Parathyroid adenoma (tissue), 2 donors: ENCODE data around the gene PKDCC.

Experiments used
- H2AFZ ChIP-seq: fragments of 300-600 bp; sonication (generic); one replicate; pipeline ENCODE4 v1.7.0; 2017; ENCODE audit warnings: antibody characterized with exemption, mild to moderate bottlenecking
- H3K27ac ChIP-seq: fragments of 300-600 bp; sonication (generic); one replicate; pipeline ENCODE4 v1.7.0; 2017
- H3K27me3 ChIP-seq: fragments of 300-600 bp; sonication (generic); one replicate; pipeline ENCODE4 v1.7.0; 2017; ENCODE audit warnings: low read length; ENCODE audit not compliant: control insufficient read depth, insufficient read depth
- H3K36me3 ChIP-seq: fragments of 300-600 bp; sonication (generic); one replicate; pipeline ENCODE4 v1.7.0; 2017; ENCODE audit warnings: low read length; ENCODE audit not compliant: control insufficient read depth, insufficient read depth
- H3K4me1 ChIP-seq: fragments of 300-600 bp; sonication (generic); one replicate; pipeline ENCODE4 v1.7.0; 2017; ENCODE audit warnings: control low read depth
- H3K4me2 ChIP-seq: fragments of 300-600 bp; sonication (generic); one replicate; pipeline ENCODE4 v1.7.0; 2017; ENCODE audit warnings: low read length
- H3K4me3 ChIP-seq: fragments of 300-600 bp; sonication (generic); one replicate; pipeline ENCODE4 v1.7.0; 2017; ENCODE audit warnings: low read depth, low read length
- H3K79me2 ChIP-seq: fragments of 300-600 bp; sonication (generic); one replicate; pipeline ENCODE4 v1.7.0; 2017; ENCODE audit warnings: control low read depth
- H3K9ac ChIP-seq: fragments of 300-600 bp; sonication (generic); one replicate; pipeline ENCODE4 v1.7.0; 2017; ENCODE audit warnings: mild to moderate bottlenecking
- H3K9me3 ChIP-seq: fragments of 300-600 bp; sonication (generic); one replicate; pipeline ENCODE4 v1.7.0; 2017; ENCODE audit warnings: low read length; ENCODE audit not compliant: control insufficient read depth
- CTCF ChIP-seq: fragments of 300-600 bp; sonication (generic); IDR thresholded peaks from one replicate; pipeline ENCODE4 v1.7.0; 2017; ENCODE audit warnings: antibody characterized with exemption, mild to moderate bottlenecking
- donor health status: primary hyperparathyroidism.

The PKDCC gene

DNA sequence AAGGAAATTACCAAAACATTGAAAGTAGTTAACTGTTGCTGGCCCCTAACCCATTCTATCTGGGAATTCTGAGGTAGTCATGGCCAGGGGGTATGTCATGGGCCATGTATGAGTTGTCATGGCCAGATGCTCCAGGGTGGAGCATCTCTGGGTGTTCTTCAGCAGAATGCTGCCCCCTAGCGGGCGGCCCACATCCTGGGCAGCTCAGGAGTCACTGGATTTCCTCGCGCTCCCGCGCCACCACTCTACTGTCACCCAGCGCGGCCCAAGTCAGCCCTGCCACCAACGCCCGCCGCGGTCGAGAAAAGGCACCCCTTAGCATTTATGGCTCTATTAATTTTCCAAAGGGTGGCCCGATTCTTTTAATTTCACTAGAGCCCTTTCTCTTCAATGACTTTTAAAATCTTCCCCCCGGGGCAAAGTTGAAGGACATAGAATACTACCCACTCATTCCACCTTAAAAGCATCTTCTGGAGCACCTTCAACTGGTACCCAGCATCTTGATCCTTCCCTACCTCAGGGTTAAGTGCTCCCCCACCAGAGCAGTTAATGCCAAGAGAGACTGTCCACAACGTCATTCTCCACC, 41.6 kb downstream of the PKDCC start:
- no peaks in the 10 kb centered on the region for H3K27me3 ChIP-seq
- H3K4me1 ChIP-seq, result no peaks in the 10 kb centered on the region

GRCh38 chr2:42090216-42090615, 42.4 kb downstream of the PKDCC start:
- H3K79me2 ChIP-seq, result no peaks in the 10 kb centered on the region
- H3K27ac ChIP-seq, result no peak overlapping the region
- TF ChIP-seq CTCF, result no peak
- no peak overlapping the region for H2AFZ ChIP-seq
- no peak overlapping the region for H3K9ac ChIP-seq
- no peaks in the 10 kb centered on the region for H3K9me3 ChIP-seq
- no peaks in the 10 kb centered on the region for H3K4me1 ChIP-seq
- H3K4me2 ChIP-seq, result no peak overlapping the region
- H3K36me3 ChIP-seq, result no peaks in the 10 kb centered on the region
- H3K4me3 ChIP-seq, result no peak overlapping the region
- no peaks in the 10 kb centered on the region for H3K27me3 ChIP-seq

More for the DNA sequence above, 41.6 kb downstream of the PKDCC start:
- Histone ChIP-seq H3K9me3 (no peaks in the 10 kb centered on the region), H3K4me2 (no peak overlapping the region), H3K36me3 (no peaks in the 10 kb centered on the region), H2AFZ (no peak overlapping the region), H3K4me3 (no peak overlapping the region), H3K9ac (no peak overlapping the region), H3K27ac (no peak overlapping the region), H3K79me2 (no peaks in the 10 kb centered on the region)
- TF ChIP-seq CTCF, result peak; percentile 74

DNA sequence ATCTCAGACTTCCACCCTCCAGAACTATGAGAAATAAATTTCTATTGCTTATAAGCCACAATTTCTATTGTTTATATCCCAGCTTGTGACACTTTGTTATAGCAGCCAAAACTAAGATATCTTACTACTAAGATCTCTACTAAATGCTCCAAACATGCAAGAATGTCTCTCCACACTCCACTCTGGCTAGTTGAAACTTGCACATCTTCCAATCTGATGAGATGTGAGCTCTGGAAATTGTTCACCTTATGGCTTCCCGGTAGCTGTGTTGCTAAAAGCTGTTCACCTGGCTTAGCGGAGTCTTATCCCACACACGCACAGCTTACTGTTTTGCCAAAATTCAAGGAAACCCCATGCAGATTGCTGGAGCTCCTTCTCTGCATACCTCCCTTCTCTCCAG, 43.9 kb downstream of the PKDCC start:
- no peaks in the 10 kb centered on the region for H3K4me1 ChIP-seq
- no peak overlapping the region for H3K9ac ChIP-seq
- H3K27ac ChIP-seq, result no peak overlapping the region

DNA sequence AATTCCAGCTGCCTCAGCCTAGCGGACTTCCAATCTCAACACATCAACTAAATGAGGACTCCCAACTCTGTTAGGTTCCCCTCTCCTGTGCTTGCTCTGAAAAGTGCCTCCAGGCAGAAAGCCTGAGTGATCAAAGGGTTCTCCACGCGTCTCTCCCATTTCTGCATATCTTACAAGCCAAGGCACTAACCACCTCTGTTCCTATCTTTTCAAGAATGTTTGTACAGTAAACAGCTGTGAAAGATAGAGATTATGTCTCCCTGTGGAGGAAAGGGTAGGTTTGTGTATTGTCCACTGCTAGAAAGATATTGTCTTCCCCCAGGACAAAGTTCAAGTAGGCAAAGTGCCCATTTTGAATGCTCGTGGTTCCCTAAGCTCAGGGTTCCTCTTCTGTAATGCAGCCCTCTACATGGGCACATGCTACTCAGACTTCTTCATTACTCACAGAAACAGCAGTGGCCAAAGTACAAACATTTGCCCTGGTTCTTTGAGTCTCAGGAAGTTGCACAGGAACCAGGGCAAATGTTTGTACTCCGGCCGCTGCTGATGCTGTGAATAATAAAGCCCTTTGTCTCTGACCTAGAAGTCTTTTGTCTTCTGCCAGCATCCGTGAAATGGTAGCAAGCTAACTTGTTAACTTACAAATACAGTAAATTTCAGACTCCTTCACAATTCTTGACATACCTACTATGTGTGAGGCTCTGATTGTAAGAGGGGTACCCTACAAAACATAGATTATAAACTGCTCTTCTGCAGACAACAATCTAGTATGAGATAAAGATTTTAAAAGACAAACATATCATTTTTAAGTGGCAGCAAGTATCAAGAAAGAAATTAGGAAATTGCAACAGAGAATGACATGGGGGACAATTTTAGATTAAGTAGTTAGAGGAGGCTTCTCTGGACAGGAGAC, 44.5 kb downstream of the PKDCC start:
- Histone ChIP-seq H3K4me3 (no peak overlapping the region), H3K9ac (no peak overlapping the region), H3K4me2 (no peak overlapping the region), H3K27ac (no peak overlapping the region), H3K36me3 (no peaks in the 10 kb centered on the region), H3K9me3 (no peaks in the 10 kb centered on the region), H3K27me3 (no peaks in the 10 kb centered on the region), H3K4me1 (no peaks in the 10 kb centered on the region), H2AFZ (peak overlapping the region; percentile 10), H3K79me2 (no peaks in the 10 kb centered on the region)
- TF ChIP-seq CTCF, result no peak

More for the DNA sequence above, 43.9 kb downstream of the PKDCC start:
- H3K36me3 ChIP-seq, result no peaks in the 10 kb centered on the region
- H3K9me3 ChIP-seq, result no peaks in the 10 kb centered on the region
- H3K27me3 ChIP-seq, result no peaks in the 10 kb centered on the region
- no peak for TF ChIP-seq CTCF
- no peak overlapping the region for H3K4me2 ChIP-seq
- H3K4me3 ChIP-seq, result no peak overlapping the region
- H2AFZ ChIP-seq, result peak overlapping the region; percentile 10
- H3K79me2 ChIP-seq, result no peaks in the 10 kb centered on the region
